Prostate gland (tissue), 2 donors: ENCODE measurements around the gene SYCN. TPM values are rescaled to one million over a fixed set of nuclear protein-coding genes. Genes with fewer than 3 reads are reported as not detected.

Source experiments
- DNase-seq: peaks from one replicate; pipeline ENCODE4 v3.0.0-alpha.2; 2019; ENCODE audit warnings: low spot score
- H3K27ac ChIP-seq, 2 donors: fragments of 200-600 bp; sonication (generic); 2 replicates each; pipeline ENCODE4 v1.5.1; 2017 to 2019
- H3K27me3 ChIP-seq: fragments of 200-600 bp; sonication (generic); replicated peaks from 2 replicates; pipeline ENCODE4 v1.5.1; 2019; ENCODE audit not compliant: insufficient read depth
- H3K36me3 ChIP-seq, 2 donors: fragments of 200-600 bp; sonication (generic); 1 replicate in 1 of 2; 2 replicates in 1 of 2; pipeline versions ENCODE4 v1.5.1 to v1.8.1; 2017 to 2019
- H3K4me1 ChIP-seq: fragments of 200-600 bp; sonication (generic); replicated peaks from 2 replicates; pipeline ENCODE4 v1.5.1; 2019
- H3K4me3 ChIP-seq, 2 donors: fragments of 200-600 bp; sonication (generic); 2 replicates each; pipeline ENCODE4 v1.5.1; 2017 to 2019
- H3K9me3 ChIP-seq: fragments of 200-600 bp; sonication (generic); 2 replicates; pipeline ENCODE4 v1.5.1; 2017
- CTCF ChIP-seq, 4 experiments: fragments of 200-600 bp in 2 of 4; fragments of 450-650 bp in 2 of 4; sonication (generic) in 2 of 4; IDR thresholded peaks; 1 replicate in 3 of 4; 2 replicates in 1 of 4; pipeline ENCODE4 v1.5.1; 2016 to 2019; ENCODE audit warnings: antibody characterized with exemption in 4 of 4, mild to moderate bottlenecking in 2 of 4, moderate library complexity in 2 of 4
- POLR2A ChIP-seq: fragments of 450-650 bp; IDR thresholded peaks from one replicate; pipeline ENCODE4 v1.6.1; 2016; ENCODE audit warnings: antibody characterized with exemption, mild to moderate bottlenecking
- POLR2AphosphoS5 ChIP-seq: sonication (generic); formaldehyde crosslinking; IDR thresholded peaks from one replicate; pipeline ENCODE4 v1.6.1; 2017; ENCODE audit warnings: antibody characterized with exemption
- WGBS: methylation state at CpG from one replicate; pipeline ENCODE4 v1.1.5; 2018; 5-methylcytosine and 5-hydroxymethylcytosine counted together
- intact Hi-C: fragments of 100-400 bp; cut with DNase I; formaldehyde crosslinking; loops from one replicate; pipeline ENCODE4 v1.14.2; 2022
- total RNA-seq, 2 donors: library from RNA; depleted of rRNA; stranded (reverse); fragments of >200 nt; gene quantifications; one replicate each; pipeline ENCODE4 v1.1.0, GENCODE V29; 2016

The SYCN gene
- total RNA-seq, 2 donors from 2014 or later = 165 TPM; not detected in 1

GRCh38 chr19:39193803-39194202, 10.3 kb downstream of the SYCN start:
- H3K9me3 ChIP-seq = no peaks in the 10 kb centered on the region
- no peaks in the 10 kb centered on the region for H3K36me3 ChIP-seq
- H3K4me3 ChIP-seq = no peak overlapping the region
- 22% methylated on average over 8 of the region's 8 CpGs for whole genome bisulfite sequencing
- DNase-seq = no peak
- peaks cover 4% of the 10 kb centered on the region for H3K4me1 ChIP-seq
- intact Hi-C loops = no loop called here
- peaks cover 11% of the 10 kb centered on the region for H3K27me3 ChIP-seq
- no peak overlapping the region for H3K27ac ChIP-seq
- TF ChIP-seq POLR2AphosphoS5 (no peak), CTCF (IDR thresholded peaks at IDR 0.05) (no peak), POLR2A (no peak)

DNA sequence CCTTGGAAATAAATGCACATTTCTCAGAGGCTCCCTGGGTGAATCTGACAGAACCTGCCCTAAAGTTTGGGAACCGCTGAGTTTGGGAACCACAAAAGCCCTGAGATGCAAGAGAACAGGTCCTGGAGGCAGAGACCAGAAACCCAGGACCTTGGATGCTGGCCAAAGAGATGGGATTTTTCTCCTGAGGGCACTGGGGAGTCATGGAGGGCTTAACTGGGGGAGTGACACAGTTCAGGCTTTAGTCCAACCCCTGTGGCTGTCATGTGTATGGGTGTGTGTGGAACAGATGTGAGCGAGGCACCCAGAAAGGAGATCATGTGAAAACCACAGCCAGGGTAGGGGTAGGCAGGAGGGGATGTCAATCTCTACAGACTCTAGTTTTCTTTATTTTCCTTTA, 11.2 kb downstream of the SYCN start:
- DNase-seq = no peak
- no peak for TF ChIP-seq CTCF (IDR thresholded peaks at IDR 0.05)
- no peak for TF ChIP-seq POLR2AphosphoS5
- no peak for TF ChIP-seq POLR2A
- Histone ChIP-seq H3K9me3 (no peaks in the 10 kb centered on the region), H3K4me3 (no peak overlapping the region), H3K36me3 (no peaks in the 10 kb centered on the region), H3K27ac (no peak overlapping the region), H3K27me3 (peaks cover 6% of the 10 kb centered on the region), H3K4me1 (peaks cover 4% of the 10 kb centered on the region)
- intact Hi-C loops = no loop called here
- 74% methylated on average over 2 of the region's 2 CpGs for WGBS

GRCh38 chr19:39190768-39191167, 13.3 kb downstream of the SYCN start:
- no peaks in the 10 kb centered on the region for H3K27me3 ChIP-seq
- WGBS = 39% methylated on average over 11 of the region's 11 CpGs
- H3K4me3 ChIP-seq = no peak overlapping the region
- no peak for DNase-seq
- no peak for TF ChIP-seq POLR2AphosphoS5
- TF ChIP-seq CTCF (IDR thresholded peaks at IDR 0.05) = no peak
- TF ChIP-seq POLR2A = no peak
- intact Hi-C loops = no loop called here
- no peaks in the 10 kb centered on the region for H3K36me3 ChIP-seq
- H3K4me1 ChIP-seq = no peaks in the 10 kb centered on the region
- H3K9me3 ChIP-seq = no peaks in the 10 kb centered on the region
- H3K27ac ChIP-seq = no peak overlapping the region

GRCh38 chr19:39188960-39189359, 15.1 kb downstream of the SYCN start:
- WGBS = 73% methylated on average over 6 of the region's 6 CpGs
- TF ChIP-seq CTCF (IDR thresholded peaks at IDR 0.05) (no peak), POLR2AphosphoS5 (no peak), POLR2A (no peak)
- intact Hi-C loops = loop anchor here (5.0 kb wide), 1 partner anchor 67 kb away; no protein-coding TSS in a partner anchor

DNA sequence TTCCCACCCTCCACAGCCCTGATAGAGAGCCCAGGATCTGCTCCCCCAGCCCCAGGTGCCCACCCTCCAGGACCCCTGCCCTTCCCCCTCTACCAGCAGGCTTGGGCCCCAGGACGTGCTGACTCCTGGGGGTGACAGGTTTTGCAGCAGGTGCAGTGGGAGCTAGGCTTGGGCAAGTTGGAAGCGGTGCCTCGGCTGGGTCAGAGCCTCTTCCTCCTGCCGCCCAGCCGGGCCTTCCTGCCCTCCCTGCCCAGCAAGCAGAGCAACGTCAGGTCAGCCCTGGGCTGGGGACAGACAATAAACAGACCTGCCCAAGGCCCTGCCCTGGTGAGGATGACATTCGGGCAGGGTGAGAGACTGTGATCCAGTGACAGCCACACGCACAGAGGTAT, 16.5 kb downstream of the SYCN start:
- intact Hi-C loops = loop anchor here (5.0 kb wide), 1 partner anchor 65 kb away; no protein-coding TSS in a partner anchor
- no peaks in the 10 kb centered on the region for H3K36me3 ChIP-seq
- no peak for DNase-seq
- no peaks in the 10 kb centered on the region for H3K27me3 ChIP-seq
- 36% methylated on average over 8 of the region's 8 CpGs for WGBS
- H3K9me3 ChIP-seq = no peaks in the 10 kb centered on the region
- TF ChIP-seq POLR2AphosphoS5 = no peak
- no peak for TF ChIP-seq CTCF (IDR thresholded peaks at IDR 0.05)
- no peak for TF ChIP-seq POLR2A
- no peak overlapping the region for H3K4me3 ChIP-seq
- no peaks in the 10 kb centered on the region for H3K4me1 ChIP-seq
- H3K27ac ChIP-seq = no peak overlapping the region

More at GRCh38 chr19:39188960-39189359, 15.1 kb downstream of the SYCN start:
- Histone ChIP-seq H3K27me3 (no peaks in the 10 kb centered on the region), H3K4me3 (no peak overlapping the region), H3K27ac (no peak overlapping the region), H3K36me3 (no peaks in the 10 kb centered on the region), H3K9me3 (no peaks in the 10 kb centered on the region), H3K4me1 (no peaks in the 10 kb centered on the region)
- DNase-seq = no peak
